Body of pancreas (tissue), 4 donors: ENCODE measurements around the gene ZNF783. TPM values are rescaled to one million over a fixed set of nuclear protein-coding genes. Genes with fewer than 3 reads are reported as not detected.
"Not testable (repeated sequence)": the region's sequence is repeated elsewhere in the genome, so short reads cannot be mapped to it uniquely, and the experiment has no call there.

ENCODE experiments used
- ATAC-seq: fragments of 150-250 bp; one replicate; pipeline ENCODE4 v1.9.1; 2016
- DNase-seq, 4 donors: peaks; one replicate each; pipeline ENCODE4 v3.0.0-alpha.2; 2019
- H3K27ac ChIP-seq, 4 donors: fragments of 200-600 bp; sonication (generic); 1 replicate in 3 of 4; 2 replicates in 1 of 4; pipeline versions ENCODE4 v1.5.1 to v1.6.1; 2016 to 2019; ENCODE audit warnings: mild to moderate bottlenecking in 1 of 4, mixed read lengths in 1 of 4, moderate library complexity in 1 of 4
- H3K27me3 ChIP-seq, 2 donors: fragments of 200-600 bp; sonication (generic); one replicate each; pipeline ENCODE4 v1.6.0; 2016; ENCODE audit warnings: mild to moderate bottlenecking in 1 of 2
- H3K36me3 ChIP-seq, 2 donors: fragments of 200-600 bp; sonication (generic); replicated peaks in 1 of 2; 2 replicates each; pipeline ENCODE4 v1.5.1; 2016; ENCODE audit warnings: low read depth in 2 of 2; ENCODE audit not compliant: insufficient read depth in 1 of 2
- H3K4me1 ChIP-seq: fragments of 200-600 bp; sonication (generic); one replicate; pipeline ENCODE4 v1.6.0; 2016
- H3K4me3 ChIP-seq, 2 donors: fragments of 200-600 bp; sonication (generic); 1 replicate in 1 of 2; 2 replicates in 1 of 2; pipeline ENCODE4 v1.5.1; 2016 to 2019
- H3K9me3 ChIP-seq, 3 donors: fragments of 200-600 bp; sonication (generic); 1 replicate in 2 of 3; 2 replicates in 1 of 3; pipeline ENCODE4 v1.5.1; 2016
- CTCF ChIP-seq, 7 experiments: fragments of 450-650 bp in 4 of 7; fragments of 200-600 bp in 3 of 7; sonication (generic) in 3 of 7; IDR thresholded peaks; one replicate each; pipeline ENCODE4 v1.5.1; 2016 to 2019; ENCODE audit warnings: antibody characterized with exemption in 7 of 7
- POLR2A ChIP-seq, 3 donors: fragments of 450-650 bp; IDR thresholded peaks; one replicate each; pipeline ENCODE4 v1.6.1; 2016; ENCODE audit warnings: antibody characterized with exemption in 3 of 3, mild to moderate bottlenecking in 2 of 3
- WGBS, 2 donors: methylation state at CpG; one replicate each; pipeline ENCODE4 v1.1.5; 2017; 5-methylcytosine and 5-hydroxymethylcytosine counted together
- intact Hi-C: fragments of 100-400 bp; cut with DNase I; formaldehyde crosslinking; loops from one replicate; pipeline ENCODE4 v1.15.1; 2023
- total RNA-seq, 2 donors: library from RNA; depleted of rRNA; stranded (reverse); fragments of >200 nt; gene quantifications; one replicate each; pipeline ENCODE4 v1.1.0, GENCODE V29; 2016

ZNF783 gene
- total RNA-seq, 2 donors from 2014 or later: 12.5 to 17.5 TPM

DNA sequence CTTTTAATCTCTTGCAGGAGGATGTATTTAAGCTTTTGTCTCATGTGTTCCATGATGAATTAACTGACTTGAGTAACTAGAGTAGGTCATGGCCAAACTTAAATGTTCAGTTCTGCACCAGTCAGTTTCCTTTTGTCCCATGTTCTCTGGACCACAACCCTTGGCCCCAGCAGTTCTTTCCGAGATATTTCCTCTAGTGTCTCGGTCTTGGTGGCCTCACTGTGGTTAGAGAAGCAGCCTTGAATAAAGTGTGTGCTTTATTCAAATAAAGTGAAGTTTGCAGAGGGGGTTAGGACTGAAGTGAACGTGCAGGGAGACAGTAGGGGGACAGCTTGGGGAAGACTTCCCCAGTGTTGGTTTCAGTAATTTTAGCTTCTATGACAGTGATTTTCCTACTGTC is 13.2 kb upstream of the ZNF783 start:
- 63 to 81% methylated on average over 3 of the region's 3 CpGs for WGBS, 2 donors
- TF ChIP-seq CTCF (IDR thresholded peaks at IDR 0.05): no peak
- no peak for TF ChIP-seq POLR2A (IDR thresholded peaks at IDR 0.05)
- DNase-seq (no peak), ATAC-seq (no peak)
- no peak overlapping the region for H3K4me3 ChIP-seq
- no peak overlapping the region for H3K27ac ChIP-seq
- H3K4me1 ChIP-seq: no peaks in the 10 kb centered on the region
- H3K36me3 ChIP-seq: peaks cover 0 to 16% of the 10 kb centered on the region in 2 donors
- no peaks in the 10 kb centered on the region for H3K9me3 ChIP-seq
- no peaks in the 10 kb centered on the region for H3K27me3 ChIP-seq
- intact Hi-C loops: no loop called here

- DNase-seq, H3K9me3 ChIP-seq, H3K4me1 ChIP-seq, ATAC-seq, H3K27ac ChIP-seq, H3K4me3 ChIP-seq, intact Hi-C loops, H3K27me3 ChIP-seq: not testable (repeated sequence)
- H3K36me3 ChIP-seq: peaks cover 0 to 25% of the 10 kb centered on the region in 2 donors
- WGBS, 2 donors: 89 to 92% methylated on average over 17 to 18 of the region's 18 CpGs
Observed at GRCh38 chr7:149250151-149250550, 11.8 kb upstream of the ZNF783 start.

- intact Hi-C loops, H3K9me3 ChIP-seq, H3K27ac ChIP-seq, H3K4me1 ChIP-seq, H3K27me3 ChIP-seq, ATAC-seq, DNase-seq, H3K4me3 ChIP-seq: not testable (repeated sequence)
- 92 to 94% methylated on average over 10 of the region's 10 CpGs for WGBS, 2 donors
- H3K36me3 ChIP-seq: peaks cover 0 to 28% of the 10 kb centered on the region in 2 donors
Observed at GRCh38 chr7:149251518-149251917, 10.5 kb upstream of the ZNF783 start.

- 95 to 96% methylated on average over 2 of the region's 2 CpGs for WGBS, 2 donors
- TF ChIP-seq POLR2A (IDR thresholded peaks at IDR 0.05) (no peak), CTCF (IDR thresholded peaks at IDR 0.05) (no peak)
- no peak for DNase-seq
- Histone ChIP-seq H3K36me3 (peaks cover 0 to 28% of the 10 kb centered on the region in 2 donors), H3K4me1 (no peaks in the 10 kb centered on the region), H3K9me3 (no peaks in the 10 kb centered on the region), H3K4me3 (no peak overlapping the region), H3K27ac (no peak overlapping the region), H3K27me3 (no peaks in the 10 kb centered on the region)
- intact Hi-C loops: no loop called here
- ATAC-seq: no peak
Observed at GRCh38 chr7:149252378-149252777, 9.6 kb upstream of the ZNF783 start.

- 92 to 94% methylated on average over 6 to 7 of the region's 7 CpGs for WGBS, 2 donors
- Histone ChIP-seq H3K27me3 (no peaks in the 10 kb centered on the region), H3K27ac (no peak overlapping the region), H3K9me3 (no peaks in the 10 kb centered on the region), H3K4me3 (no peak overlapping the region), H3K36me3 (peaks cover 0 to 28% of the 10 kb centered on the region in 2 donors), H3K4me1 (no peaks in the 10 kb centered on the region)
- intact Hi-C loops: no loop called here
- ATAC-seq: no peak
- TF ChIP-seq CTCF (IDR thresholded peaks at IDR 0.05) (no peak), POLR2A (IDR thresholded peaks at IDR 0.05) (no peak)
- DNase-seq: no peak
Observed at GRCh38 chr7:149253665-149254064, 8.3 kb upstream of the ZNF783 start.

DNA sequence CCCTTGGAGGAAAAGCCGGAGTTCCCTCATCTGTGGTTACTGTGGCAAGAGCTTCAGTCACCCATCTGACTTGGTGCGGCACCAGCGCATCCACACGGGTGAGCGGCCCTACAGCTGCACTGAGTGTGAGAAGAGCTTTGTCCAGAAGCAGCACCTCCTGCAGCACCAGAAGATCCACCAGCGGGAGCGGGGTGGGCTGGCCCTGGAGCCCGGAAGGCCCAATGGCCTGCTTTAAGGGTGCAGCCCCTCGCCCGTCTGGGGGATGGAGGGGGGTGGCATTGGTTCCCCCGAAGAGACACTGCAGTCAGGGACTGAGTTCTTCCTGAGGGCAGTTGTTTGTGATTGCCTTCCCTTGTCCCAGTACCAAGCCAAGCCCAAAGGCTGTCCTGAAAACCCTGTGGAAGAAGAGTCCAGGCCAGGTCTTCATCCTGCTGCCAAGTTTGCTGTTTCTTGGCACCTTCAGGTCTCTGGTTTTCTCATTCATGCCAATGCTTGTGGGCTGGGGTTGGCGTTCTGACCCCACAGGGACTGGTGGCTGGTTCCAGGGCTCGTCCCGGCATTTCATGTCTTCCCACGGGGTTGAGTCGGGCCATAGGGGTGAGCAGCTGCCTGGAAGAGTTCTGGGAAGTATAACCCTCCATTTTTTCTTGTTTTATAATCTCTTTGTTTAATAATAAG is 7.7 kb upstream of the ZNF783 start:
- no peak overlapping the region for H3K27ac ChIP-seq
- TF ChIP-seq CTCF (IDR thresholded peaks at IDR 0.05) (no peak), POLR2A (IDR thresholded peaks at IDR 0.05) (no peak)
- no peaks in the 10 kb centered on the region for H3K9me3 ChIP-seq
- H3K4me3 ChIP-seq: no peak overlapping the region
- WGBS, 2 donors: 91 to 95% methylated on average over 5 to 9 of the region's 16 CpGs
- no peaks in the 10 kb centered on the region for H3K27me3 ChIP-seq
- no peak for DNase-seq
- intact Hi-C loops: no loop called here
- H3K4me1 ChIP-seq: no peaks in the 10 kb centered on the region
- peaks cover 0 to 28% of the 10 kb centered on the region in 2 donors for H3K36me3 ChIP-seq
- no peak for ATAC-seq
